GM12892 (cell line): ENCODE measurements around the gene LGALS3.

Experiments used
- POLR2A ChIP-seq: IDR thresholded peaks from 2 replicates; pipeline ENCODE4 v1.6.1; 2011; ENCODE audit warnings: low read depth, low read length, control low read depth
- POLR2AphosphoS5 ChIP-seq: IDR thresholded peaks from 2 replicates; pipeline ENCODE4 v1.6.1; 2011; ENCODE audit warnings: low read depth, low read length, control low read depth
- TAF1 ChIP-seq: IDR thresholded peaks from 2 replicates; pipeline ENCODE4 v1.6.1; 2011; ENCODE audit warnings: low read depth, mild to moderate bottlenecking, control low read depth, low read length, borderline replicate concordance

GRCh38 chr14:55103971-55104954 lies 24.8 kb upstream of the LGALS3 start:
- no peak for TF ChIP-seq POLR2A
- TF ChIP-seq POLR2AphosphoS5 = no peak
- no peak for TF ChIP-seq TAF1
